GM15510 (cell line): Measurements from ENCODE around the gene SP4.

Source experiments
- POLR2A ChIP-seq: IDR thresholded peaks from 3 replicates; pipeline ENCODE4 v1.6.1; 2011; ENCODE audit warnings: borderline replicate concordance; ENCODE audit not compliant: insufficient read length; ENCODE audit errors: extremely low read depth

SP4 gene

DNA sequence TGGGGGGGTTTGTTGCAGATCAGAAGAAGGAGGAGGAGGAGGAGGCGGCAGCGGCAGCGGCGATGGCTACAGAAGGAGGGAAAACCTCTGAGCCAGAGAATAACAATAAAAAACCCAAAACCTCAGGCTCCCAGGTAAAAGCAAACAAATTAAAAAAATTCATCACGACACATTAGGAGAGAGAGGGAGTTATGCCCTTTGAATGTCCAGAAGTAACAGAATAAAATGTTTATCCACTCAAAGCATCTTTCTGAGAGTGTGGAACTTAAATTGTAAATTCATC is 717 bp downstream of the SP4 start:
- TF ChIP-seq POLR2A: no peak

DNA sequence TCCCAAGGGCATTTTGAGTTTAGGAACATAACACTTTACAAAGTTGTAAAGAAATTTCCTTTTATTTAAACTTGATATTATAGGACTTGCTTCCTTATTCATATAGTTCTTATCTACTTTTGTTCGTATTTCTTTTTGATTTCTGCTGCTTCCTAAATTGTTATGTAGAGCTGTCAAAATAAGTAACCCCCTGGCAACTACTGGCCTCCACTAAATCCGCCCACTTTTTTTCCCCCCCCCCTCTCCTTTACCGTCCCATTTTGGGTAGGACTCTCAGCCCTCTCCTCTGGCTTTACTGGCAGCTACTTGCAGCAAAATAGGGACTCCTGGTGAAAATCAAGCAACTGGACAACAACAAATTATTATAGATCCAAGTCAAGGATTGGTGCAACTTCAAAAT is 1.1 kb downstream of the SP4 start:
- TF ChIP-seq POLR2A: no peak

DNA sequence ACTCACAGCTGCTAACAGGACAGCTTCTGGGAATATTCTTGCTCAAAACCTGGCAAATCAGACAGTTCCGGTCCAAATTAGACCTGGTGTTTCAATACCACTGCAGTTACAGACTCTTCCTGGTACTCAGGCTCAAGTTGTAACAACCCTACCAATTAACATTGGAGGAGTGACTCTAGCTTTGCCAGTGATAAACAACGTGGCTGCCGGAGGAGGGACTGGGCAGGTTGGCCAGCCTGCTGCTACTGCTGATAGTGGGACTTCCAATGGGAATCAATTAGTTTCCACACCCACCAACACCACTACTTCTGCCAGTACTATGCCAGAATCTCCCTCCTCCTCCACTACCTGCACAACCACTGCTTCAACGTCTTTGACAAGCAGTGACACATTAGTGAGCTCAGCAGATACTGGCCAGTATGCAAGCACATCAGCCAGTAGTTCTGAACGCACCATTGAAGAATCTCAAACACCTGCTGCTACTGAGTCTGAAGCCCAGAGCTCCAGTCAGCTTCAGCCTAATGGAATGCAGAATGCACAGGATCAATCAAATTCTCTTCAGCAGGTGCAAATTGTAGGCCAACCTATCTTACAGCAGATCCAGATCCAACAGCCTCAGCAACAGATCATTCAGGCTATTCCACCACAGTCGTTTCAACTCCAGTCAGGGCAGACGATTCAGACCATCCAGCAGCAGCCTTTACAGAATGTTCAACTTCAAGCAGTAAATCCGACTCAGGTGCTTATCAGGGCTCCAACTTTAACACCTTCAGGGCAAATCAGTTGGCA is 2.1 kb downstream of the SP4 start:
- no peak for TF ChIP-seq POLR2A

DNA sequence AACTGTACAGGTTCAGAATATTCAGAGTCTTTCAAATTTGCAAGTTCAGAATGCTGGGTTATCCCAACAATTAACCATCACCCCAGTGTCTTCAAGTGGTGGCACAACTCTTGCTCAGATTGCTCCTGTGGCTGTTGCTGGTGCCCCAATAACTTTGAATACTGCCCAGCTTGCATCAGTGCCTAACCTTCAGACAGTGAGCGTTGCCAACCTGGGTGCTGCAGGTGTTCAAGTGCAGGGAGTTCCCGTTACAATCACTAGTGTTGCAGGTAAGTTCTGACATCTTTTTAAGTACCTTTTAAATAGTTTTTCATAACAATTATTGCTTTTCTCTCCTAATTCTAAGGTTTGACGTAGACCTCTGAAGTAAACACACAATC is 2.7 kb downstream of the SP4 start:
- no peak for TF ChIP-seq POLR2A

DNA sequence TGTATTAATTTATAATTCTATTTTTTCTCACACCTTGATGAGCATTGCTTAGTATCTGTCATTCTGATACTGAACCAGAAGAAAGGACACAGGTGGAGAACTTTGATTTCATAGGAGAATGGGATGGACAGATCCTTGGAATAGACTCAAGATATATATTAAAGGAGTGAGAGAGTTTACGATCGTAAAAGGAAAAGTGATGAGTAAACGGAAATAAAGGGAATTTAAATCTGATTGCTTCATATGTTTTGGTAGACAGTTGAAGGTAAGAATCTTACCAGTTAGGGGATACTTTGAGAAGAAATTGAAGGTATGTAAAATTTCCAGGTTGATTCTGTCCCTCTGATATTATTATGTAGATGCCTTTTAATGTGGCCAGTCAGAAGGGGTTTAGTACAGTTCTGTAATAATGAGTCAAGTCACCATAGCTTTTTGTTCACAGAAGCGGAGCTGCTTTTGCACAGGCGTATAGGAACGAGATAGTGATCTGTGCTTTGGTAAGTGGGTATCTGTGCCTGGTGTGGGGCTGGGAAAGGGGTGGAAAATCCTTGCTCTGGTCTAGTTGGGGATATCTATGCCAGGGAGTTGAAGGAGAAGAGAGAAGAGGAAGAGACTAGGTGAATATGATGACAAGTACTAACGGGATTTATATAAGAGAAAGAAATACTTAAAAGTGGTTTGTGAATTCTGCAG is 15.4 kb downstream of the SP4 start:
- no peak for TF ChIP-seq POLR2A

DNA sequence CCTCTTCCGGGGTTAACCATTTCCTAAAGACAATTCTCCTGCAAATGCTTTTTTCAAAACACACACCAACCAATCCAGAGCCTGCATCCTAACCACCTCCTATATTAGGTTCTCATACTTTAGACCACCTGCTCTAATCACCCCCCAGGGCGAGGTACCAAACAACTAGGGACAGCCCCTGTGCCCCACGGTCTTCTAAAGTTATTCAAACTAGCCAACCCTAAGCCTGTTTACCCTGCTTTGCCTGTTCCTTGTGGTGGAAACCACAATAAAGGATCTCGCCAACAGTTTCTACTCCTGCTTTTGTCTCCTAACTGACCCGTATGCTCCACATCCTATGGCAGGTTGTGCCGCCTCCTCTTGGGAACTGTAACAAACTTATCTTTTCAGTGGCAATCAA is 21.1 kb downstream of the SP4 start:
- TF ChIP-seq POLR2A: no peak

DNA sequence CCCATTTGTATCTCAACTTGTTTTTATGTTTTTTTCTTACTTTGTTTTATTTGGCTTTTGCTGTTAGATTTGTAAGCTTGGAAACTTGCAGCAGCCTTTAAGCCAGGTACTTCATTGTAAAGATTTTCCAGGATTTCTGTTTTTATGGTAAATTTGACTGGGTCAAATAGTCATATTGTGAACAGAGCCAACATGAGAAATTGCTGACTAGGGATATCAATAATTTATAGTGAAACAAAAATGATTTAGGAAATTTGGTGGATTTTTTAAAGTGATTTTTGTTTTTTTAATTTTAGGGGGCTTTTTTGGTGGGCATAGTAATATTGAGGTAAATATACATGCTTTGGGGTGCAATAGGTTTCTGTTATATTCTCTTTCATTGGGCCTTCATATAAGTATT is 22.2 kb downstream of the SP4 start:
- no peak for TF ChIP-seq POLR2A

DNA sequence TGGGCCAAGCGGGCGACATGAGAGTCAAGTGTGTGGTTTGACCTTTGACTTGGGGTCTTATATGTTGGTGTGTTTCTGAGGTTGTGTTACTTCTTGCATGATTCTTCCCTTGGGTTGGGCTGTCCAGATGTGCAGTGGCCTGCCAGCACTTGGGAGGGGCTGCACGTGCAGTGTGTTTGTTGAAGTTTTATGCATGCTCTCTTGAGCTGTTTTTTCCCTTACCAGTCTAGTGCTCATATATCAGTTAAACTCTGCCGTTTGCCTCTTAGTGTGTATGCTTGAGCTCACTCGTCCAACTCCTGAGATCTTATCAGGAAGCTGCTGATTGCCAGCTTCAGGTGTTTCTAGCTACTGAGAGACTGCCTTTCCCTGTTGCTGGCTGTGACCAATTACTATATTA is 23.1 kb downstream of the SP4 start:
- TF ChIP-seq POLR2A: no peak

DNA sequence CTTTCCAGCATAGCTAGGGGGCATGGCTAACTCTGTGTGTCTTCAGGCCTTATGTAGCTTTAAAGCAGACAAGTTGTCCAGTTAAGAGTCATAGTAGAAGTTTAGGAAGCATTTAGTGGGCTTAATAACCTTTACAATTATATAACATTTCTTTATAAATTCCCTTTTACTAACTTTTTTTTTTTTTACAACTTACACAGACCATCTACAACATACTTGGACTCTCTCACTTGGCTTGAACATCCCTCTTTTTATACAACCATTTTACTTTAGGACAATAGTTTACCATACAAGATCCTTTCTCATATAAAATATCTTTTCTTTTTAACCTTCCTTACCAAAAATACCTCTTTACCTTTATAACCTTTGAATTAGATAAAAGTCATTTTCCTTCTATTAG is 26.3 kb downstream of the SP4 start:
- no peak for TF ChIP-seq POLR2A

DNA sequence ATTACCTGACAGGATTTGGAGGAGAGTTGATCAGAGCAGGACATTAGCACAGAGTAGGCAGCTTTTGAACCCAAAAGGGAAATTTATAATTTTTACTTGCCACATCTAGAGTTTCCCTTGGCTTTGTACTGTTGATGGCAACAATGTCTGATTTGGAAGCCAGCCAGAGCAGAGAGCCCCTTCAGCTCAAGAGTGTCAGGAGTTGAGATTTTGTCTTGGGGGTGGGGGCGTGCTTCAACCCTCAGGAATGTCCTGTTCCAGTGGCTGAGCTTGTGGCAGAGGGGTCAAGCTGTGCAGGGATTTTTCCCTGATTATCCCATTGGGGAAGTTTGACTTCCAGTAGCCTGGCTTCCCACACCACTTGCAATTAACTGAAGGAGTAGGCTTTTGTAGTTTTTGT is 27.0 kb downstream of the SP4 start:
- no peak for TF ChIP-seq POLR2A

DNA sequence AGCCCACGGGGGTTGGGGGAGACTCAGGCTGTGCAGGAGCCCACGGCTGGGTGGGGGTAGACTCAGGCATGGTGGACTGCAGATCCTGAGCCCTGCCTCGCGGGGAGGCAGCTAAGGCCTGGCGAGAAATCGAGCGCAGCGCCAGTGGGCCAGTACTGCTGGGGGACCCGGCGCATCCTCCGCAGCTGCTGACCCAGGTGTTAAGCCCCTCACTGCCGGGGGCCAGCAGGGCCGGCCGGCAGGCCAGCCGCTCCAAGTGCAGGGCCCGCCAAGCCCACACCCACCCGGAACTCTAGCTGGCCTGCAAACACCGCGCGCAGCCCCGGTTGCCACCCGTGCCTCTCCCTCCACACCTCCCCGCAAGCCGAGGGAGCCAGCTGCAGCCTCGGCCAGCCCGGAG is 33.4 kb downstream of the SP4 start:
- TF ChIP-seq POLR2A: no peak

DNA sequence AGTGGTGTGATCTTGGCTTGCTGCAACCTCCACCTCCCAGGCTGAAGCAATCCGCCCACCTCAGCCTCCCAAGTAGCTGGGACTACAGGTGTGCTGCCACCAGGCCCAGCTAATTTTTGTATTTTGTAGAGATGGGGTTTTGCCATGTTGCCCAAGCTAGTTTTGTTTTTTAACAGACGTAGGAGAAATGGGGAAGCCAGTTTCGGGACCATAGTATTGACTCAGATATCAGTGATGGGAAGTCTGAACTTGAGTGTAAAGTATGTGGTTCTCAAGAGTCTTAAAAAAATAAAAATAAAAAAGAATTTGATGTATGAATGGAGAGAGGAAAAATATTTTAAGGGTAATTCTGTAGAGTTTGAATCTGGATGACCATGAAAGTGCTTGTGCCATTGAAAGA is 34.2 kb downstream of the SP4 start:
- no peak for TF ChIP-seq POLR2A

DNA sequence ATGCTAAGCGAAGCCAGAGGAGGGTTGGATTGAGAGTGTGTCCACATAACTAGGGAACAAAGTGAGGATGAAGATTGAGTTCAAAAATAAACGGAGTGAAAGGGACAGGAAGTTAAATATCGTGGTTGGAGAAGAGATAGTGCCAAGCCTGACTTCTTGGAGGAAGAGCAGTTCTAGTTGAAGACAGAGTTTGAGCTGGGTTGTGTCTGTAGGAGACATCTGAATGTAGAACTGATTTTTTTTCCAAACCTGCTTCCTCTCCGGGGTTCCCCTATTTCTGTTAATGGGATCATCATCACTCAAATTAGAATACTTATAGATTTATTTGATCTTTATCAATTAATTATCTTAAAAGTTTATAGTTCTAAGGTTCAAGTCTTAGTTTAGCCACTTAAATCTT is 35.6 kb downstream of the SP4 start:
- no peak for TF ChIP-seq POLR2A

DNA sequence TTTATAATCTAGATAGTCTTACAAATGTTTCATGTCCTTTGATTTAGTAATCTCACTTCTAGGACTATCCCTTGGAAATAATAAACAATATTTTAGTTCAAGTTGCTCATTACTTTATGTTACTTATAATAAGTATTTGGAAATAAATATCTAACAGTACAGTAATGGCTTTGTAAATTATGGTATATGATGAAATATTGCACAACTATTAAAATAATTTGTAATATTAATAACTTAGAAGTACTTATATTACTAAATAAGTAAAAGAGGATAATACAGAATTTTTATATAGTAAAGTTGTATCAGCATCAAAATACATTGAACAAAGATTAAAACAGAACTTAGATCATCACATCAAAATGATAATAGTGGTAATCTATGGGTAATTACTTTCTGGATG is 41.1 kb downstream of the SP4 start:
- TF ChIP-seq POLR2A: no peak

DNA sequence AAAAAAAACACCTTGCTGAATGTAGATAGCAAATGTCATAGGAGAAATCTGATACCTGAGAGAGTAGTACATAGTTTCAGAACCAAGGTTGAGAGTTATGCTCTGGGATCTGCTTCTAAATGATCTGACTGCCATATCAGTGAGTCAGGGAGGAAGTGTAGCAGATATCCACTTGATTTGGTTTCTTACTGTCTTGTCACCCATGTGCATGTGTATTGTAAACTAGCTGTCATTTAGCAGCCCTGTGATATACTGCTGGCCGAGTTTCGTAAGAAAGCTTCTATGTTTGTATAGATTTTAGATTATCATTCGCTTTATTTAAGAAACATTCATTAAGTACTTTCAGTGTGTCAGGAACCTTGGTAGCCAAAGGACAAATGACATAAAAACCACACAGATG is 42.0 kb downstream of the SP4 start:
- TF ChIP-seq POLR2A: no peak

DNA sequence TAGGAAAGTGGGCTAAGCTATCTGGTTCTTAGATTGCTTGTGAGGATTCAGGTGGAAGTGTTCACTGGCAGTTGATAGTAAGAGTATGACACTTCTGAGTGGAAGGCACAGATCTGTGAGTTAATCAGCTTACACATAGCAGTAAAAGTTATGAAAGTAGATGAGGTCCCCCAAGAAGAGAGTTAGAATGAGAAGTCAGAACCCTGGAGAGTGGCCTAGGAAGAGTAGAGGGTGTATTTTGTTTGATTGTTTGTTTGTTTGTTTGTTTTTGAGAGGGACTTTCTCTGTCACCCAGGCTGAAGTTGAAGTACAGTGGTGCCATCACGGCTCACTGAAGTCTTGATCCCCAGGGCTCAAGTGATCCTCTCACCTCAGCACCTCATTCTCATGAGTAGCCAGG is 44.1 kb downstream of the SP4 start:
- TF ChIP-seq POLR2A: no peak
